ENCODE measurements around the gene CDK5R2. TPM values are rescaled to one million over a fixed set of nuclear protein-coding genes. Genes with fewer than 3 reads are reported as not detected.

The CDK5R2 gene
- total and polyA plus RNA-seq, 2 of the 13 experiments (the other 11 are each of a cell fraction or from before 2014, with no cell fraction given): not detected

DNA sequence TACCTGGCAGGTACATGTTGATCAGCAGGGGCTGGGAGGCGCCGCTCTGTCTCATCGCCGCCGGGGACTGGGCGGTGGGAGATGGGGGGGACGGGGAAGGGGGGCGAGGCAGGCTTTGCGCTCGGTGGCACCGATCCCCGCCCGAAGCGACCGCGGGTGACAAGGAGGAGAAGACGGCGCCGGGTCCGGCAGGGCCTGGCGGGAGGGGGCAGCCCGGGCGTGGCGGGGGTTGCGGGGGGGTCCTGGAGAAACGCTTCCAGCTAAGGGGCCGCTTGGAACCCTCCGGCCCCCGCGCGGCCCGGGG lies 25.5 kb downstream of the CDK5R2 start, which contains the start of gene FEV:
TSS of gene FEV (minus strand) at position 164 of the 304 bp plus-strand sequence. CDS start at position 55, 109 bp downstream.
- no peak within 1 kb of the TSS for H3K4me3 ChIP-seq (replicated peaks in 1 of 3; ENCODE audit: insufficient read depth in 1 of 3, low read depth in 2 of 3, low read length in 3 of 3)

More for the DNA sequence above, 25.5 kb downstream of the CDK5R2 start, which contains the start of gene FEV:
- Histone ChIP-seq H3K27ac (ENCODE audit: extremely low read length, insufficient read depth, low read length) (no peak within 1 kb of the TSS), H2AFZ (ENCODE audit: low read length) (no peak within 1 kb of the TSS), H3K79me2 (ENCODE audit: insufficient read depth, low read length) (no peaks in the 10 kb centered on the region), H4K20me1 (ENCODE audit: insufficient read depth, low read length) (peaks cover 10% of the 10 kb centered on the region; the same call in 1 of the 2 replicates), H3K36me3 (replicated peaks in 1 of 2; ENCODE audit: control insufficient read depth in 1 of 2, insufficient read depth in 2 of 2, low read length in 2 of 2) (no peaks in the 10 kb centered on the region), H3K4me1 (ENCODE audit: insufficient read depth, low read length) (peaks cover 11% of the 10 kb centered on the region; the same call in 1 of the 2 replicates), H3K9me3 (ENCODE audit: low read length) (no peaks in the 10 kb centered on the region), H3K9ac (ENCODE audit: insufficient read depth, low read depth, low read length) (no peak within 1 kb of the TSS), H3K27me3 (ENCODE audit: control insufficient read depth in 1 of 2, insufficient read depth in 2 of 2, low read length in 2 of 2) (peaks cover 42 to 87% of the 10 kb centered on the region in 2 experiments), H3K4me2 (ENCODE audit: low read depth, low read length) (no peak within 1 kb of the TSS)
- CTCF ChIA-PET (ENCODE audit: low intra/inter-chr PET ratio, low total read pairs): no interaction called here
- TF ChIP-seq ZMAT3 (CRISPR knock-in tag; conservative IDR thresholded peaks at IDR 0.05): no peak
- TF ChIP-seq, protein P1, sequence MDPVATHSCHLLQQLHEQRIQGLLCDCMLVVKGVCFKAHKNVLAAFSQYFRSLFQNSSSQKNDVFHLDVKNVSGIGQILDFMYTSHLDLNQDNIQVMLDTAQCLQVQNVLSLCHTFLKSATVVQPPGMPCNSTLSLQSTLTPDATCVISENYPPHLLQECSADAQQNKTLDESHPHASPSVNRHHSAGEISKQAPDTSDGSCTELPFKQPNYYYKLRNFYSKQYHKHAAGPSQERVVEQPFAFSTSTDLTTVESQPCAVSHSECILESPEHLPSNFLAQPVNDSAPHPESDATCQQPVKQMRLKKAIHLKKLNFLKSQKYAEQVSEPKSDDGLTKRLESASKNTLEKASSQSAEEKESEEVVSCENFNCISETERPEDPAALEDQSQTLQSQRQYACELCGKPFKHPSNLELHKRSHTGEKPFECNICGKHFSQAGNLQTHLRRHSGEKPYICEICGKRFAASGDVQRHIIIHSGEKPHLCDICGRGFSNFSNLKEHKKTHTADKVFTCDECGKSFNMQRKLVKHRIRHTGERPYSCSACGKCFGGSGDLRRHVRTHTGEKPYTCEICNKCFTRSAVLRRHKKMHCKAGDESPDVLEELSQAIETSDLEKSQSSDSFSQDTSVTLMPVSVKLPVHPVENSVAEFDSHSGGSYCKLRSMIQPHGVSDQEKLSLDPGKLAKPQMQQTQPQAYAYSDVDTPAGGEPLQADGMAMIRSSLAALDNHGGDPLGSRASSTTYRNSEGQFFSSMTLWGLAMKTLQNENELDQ (CRISPR knock-in tag; IDR thresholded peaks at IDR 0.05; ENCODE audit: borderline replicate concordance): no peak
- TF ChIP-seq, protein P2, sequence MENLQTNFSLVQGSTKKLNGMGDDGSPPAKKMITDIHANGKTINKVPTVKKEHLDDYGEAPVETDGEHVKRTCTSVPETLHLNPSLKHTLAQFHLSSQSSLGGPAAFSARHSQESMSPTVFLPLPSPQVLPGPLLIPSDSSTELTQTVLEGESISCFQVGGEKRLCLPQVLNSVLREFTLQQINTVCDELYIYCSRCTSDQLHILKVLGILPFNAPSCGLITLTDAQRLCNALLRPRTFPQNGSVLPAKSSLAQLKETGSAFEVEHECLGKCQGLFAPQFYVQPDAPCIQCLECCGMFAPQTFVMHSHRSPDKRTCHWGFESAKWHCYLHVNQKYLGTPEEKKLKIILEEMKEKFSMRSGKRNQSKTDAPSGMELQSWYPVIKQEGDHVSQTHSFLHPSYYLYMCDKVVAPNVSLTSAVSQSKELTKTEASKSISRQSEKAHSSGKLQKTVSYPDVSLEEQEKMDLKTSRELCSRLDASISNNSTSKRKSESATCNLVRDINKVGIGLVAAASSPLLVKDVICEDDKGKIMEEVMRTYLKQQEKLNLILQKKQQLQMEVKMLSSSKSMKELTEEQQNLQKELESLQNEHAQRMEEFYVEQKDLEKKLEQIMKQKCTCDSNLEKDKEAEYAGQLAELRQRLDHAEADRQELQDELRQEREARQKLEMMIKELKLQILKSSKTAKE (CRISPR knock-in tag; IDR thresholded peaks at IDR 0.05; ENCODE audit: borderline replicate concordance): no peak
- TF ChIP-seq TMF1 (CRISPR knock-in tag; IDR thresholded peaks at IDR 0.05; ENCODE audit: low read depth): no peak
- TF ChIP-seq, protein P3, sequence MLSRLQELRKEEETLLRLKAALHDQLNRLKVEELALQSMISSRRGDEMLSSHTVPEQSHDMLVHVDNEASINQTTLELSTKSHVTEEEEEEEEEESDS (CRISPR knock-in tag; IDR thresholded peaks at IDR 0.05; ENCODE audit: borderline replicate concordance): no peak
- TF ChIP-seq CHD2 (IDR thresholded peaks at IDR 0.05; ENCODE audit: low read depth, low read length): no peak
- TF ChIP-seq KLF11 (CRISPR knock-in tag; IDR thresholded peaks at IDR 0.05): no peak
- TF ChIP-seq XBP1 (CRISPR knock-in tag; IDR thresholded peaks at IDR 0.05): no peak
- no peak for TF ChIP-seq IKZF5 (CRISPR knock-in tag; IDR thresholded peaks at IDR 0.05)
- no peak for TF ChIP-seq CEBPZ (IDR thresholded peaks at IDR 0.05; ENCODE audit: low read length)
- TF ChIP-seq THAP8 (CRISPR knock-in tag; IDR thresholded peaks at IDR 0.05; ENCODE audit: borderline replicate concordance): no peak
- no peak for TF ChIP-seq ZNF446 (CRISPR knock-in tag; IDR thresholded peaks at IDR 0.05)
- TF ChIP-seq PRPF4 (IDR thresholded peaks at IDR 0.05; ENCODE audit: low read depth, low read length, poor library complexity, severe bottlenecking): no peak
- TF ChIP-seq ZNF713 (CRISPR knock-in tag; IDR thresholded peaks at IDR 0.05): no peak
- in situ Hi-C loops (cut with HindIII; ENCODE audit: extremely low pct_ligation_motif_present, low pct_unique_long_range_greater_than_20kb) (no loop called here), intact Hi-C loops (cut with micrococcal nuclease; ENCODE audit: unreplicated experiment) (loop anchor here (10.0 kb wide), 1 partner anchor 120 kb away; no protein-coding TSS in a partner anchor)
- 28% methylated on average over 27 of the region's 32 CpGs for WGBS (ENCODE audit: low lambda C conversion rate)
- POLR2A ChIA-PET: no interaction called here
- no TSS peak for BruUV-seq (replicated peaks)
- DNase-seq (ENCODE audit: low spot score): no peak
- no peak for ATAC-seq
- no peak for FAIRE-seq
